HEK293 (cell line): Measurements from ENCODE around the gene REEP2.

Experiments
- BCL11B ChIP-seq: fragments of 450-650 bp; formaldehyde crosslinking; IDR thresholded peaks from 2 replicates; pipeline ENCODE4 v1.5.1; 2016; ENCODE audit warnings: low read depth, missing biosample characterization, missing genetic modification characterization
- BCL6B ChIP-seq: fragments of 450-650 bp; formaldehyde crosslinking; IDR thresholded peaks from 2 replicates; pipeline ENCODE4 v1.5.1; 2017; ENCODE audit warnings: missing biosample characterization, missing genetic modification characterization
- IKZF3 ChIP-seq: fragments of 450-650 bp; IDR thresholded peaks from 2 replicates; pipeline ENCODE4 v1.5.0; 2018; ENCODE audit warnings: missing biosample characterization, mild to moderate bottlenecking, missing genetic modification characterization, moderate library complexity
- KLF16 ChIP-seq: fragments of 450-650 bp; formaldehyde crosslinking; IDR thresholded peaks from 2 replicates; pipeline ENCODE4 v1.5.1; 2017; ENCODE audit warnings: missing biosample characterization, missing genetic modification characterization
- PBX3 ChIP-seq: sonication (generic); formaldehyde crosslinking; IDR thresholded peaks from 2 replicates; pipeline ENCODE4 v1.8.1; 2022; ENCODE audit warnings: mild to moderate bottlenecking, moderate library complexity, missing genetic modification reagents
- PRDM4 ChIP-seq: fragments of 450-650 bp; formaldehyde crosslinking; IDR thresholded peaks from 2 replicates; pipeline ENCODE4 v1.5.1; 2017; ENCODE audit warnings: missing biosample characterization, missing genetic modification characterization
- SALL2 ChIP-seq: fragments of 450-650 bp; formaldehyde crosslinking; IDR thresholded peaks from 2 replicates; pipeline ENCODE4 v1.5.0; 2017; ENCODE audit warnings: missing biosample characterization, mild to moderate bottlenecking, missing genetic modification characterization, borderline replicate concordance
- SCRT2 ChIP-seq: fragments of 450-650 bp; formaldehyde crosslinking; IDR thresholded peaks from 2 replicates; pipeline ENCODE4 v1.5.1; 2016; ENCODE audit warnings: missing biosample characterization, missing genetic modification characterization
- ZBTB44 ChIP-seq: fragments of 450-650 bp; IDR thresholded peaks from 2 replicates; pipeline ENCODE4 v1.5.1; 2018; ENCODE audit warnings: missing biosample characterization, mild to moderate bottlenecking, missing genetic modification characterization
- ZNF112 ChIP-seq: fragments of 450-650 bp; formaldehyde crosslinking; IDR thresholded peaks from 2 replicates; pipeline ENCODE4 v1.5.0; 2017; ENCODE audit warnings: missing biosample characterization, missing genetic modification characterization
- ZNF221 ChIP-seq: fragments of 450-650 bp; formaldehyde crosslinking; IDR thresholded peaks from 2 replicates; pipeline ENCODE4 v1.5.1; 2017; ENCODE audit warnings: missing biosample characterization, missing genetic modification characterization, borderline replicate concordance
- ZNF223 ChIP-seq: fragments of 450-650 bp; formaldehyde crosslinking; IDR thresholded peaks from 2 replicates; pipeline ENCODE4 v1.5.1; 2016; ENCODE audit warnings: missing biosample characterization, missing genetic modification characterization
- ZNF248 ChIP-seq: fragments of 450-650 bp; formaldehyde crosslinking; IDR thresholded peaks from 2 replicates; pipeline ENCODE4 v1.5.1; 2017; ENCODE audit warnings: missing biosample characterization, missing genetic modification characterization
- ZNF280C ChIP-seq: fragments of 450-650 bp; formaldehyde crosslinking; IDR thresholded peaks from 2 replicates; pipeline ENCODE4 v1.5.1; 2016; ENCODE audit warnings: missing biosample characterization, missing genetic modification characterization
- ZNF280D ChIP-seq: fragments of 450-650 bp; formaldehyde crosslinking; IDR thresholded peaks from 2 replicates; pipeline ENCODE4 v1.5.1; 2016; ENCODE audit warnings: missing biosample characterization, missing genetic modification characterization
- ZNF324 ChIP-seq: fragments of 450-650 bp; formaldehyde crosslinking; IDR thresholded peaks from 2 replicates; pipeline ENCODE4 v1.5.1; 2016; ENCODE audit warnings: missing biosample characterization, missing genetic modification characterization
- ZNF341 ChIP-seq: fragments of 450-650 bp; formaldehyde crosslinking; IDR thresholded peaks from 2 replicates; pipeline ENCODE4; 2016; ENCODE audit warnings: low read depth, missing biosample characterization, missing genetic modification characterization
- ZNF426 ChIP-seq: fragments of 450-650 bp; formaldehyde crosslinking; IDR thresholded peaks from 2 replicates; pipeline ENCODE4 v1.5.1; 2017; ENCODE audit warnings: missing biosample characterization, missing genetic modification characterization, mild to moderate bottlenecking, inconsistent platforms, moderate library complexity
- ZNF449 ChIP-seq: fragments of 450-650 bp; formaldehyde crosslinking; IDR thresholded peaks from 2 replicates; pipeline ENCODE4 v1.5.1; 2017; ENCODE audit warnings: missing biosample characterization, mild to moderate bottlenecking, missing genetic modification characterization, moderate library complexity
- ZNF473 ChIP-seq: fragments of 450-650 bp; formaldehyde crosslinking; IDR thresholded peaks from 2 replicates; pipeline ENCODE4 v1.5.1; 2017; ENCODE audit warnings: missing biosample characterization, missing genetic modification characterization
- ZNF521 ChIP-seq: fragments of 450-650 bp; formaldehyde crosslinking; IDR thresholded peaks from 2 replicates; pipeline ENCODE4 v1.5.1; 2017; ENCODE audit warnings: missing biosample characterization, mild to moderate bottlenecking, missing genetic modification characterization
- ZNF677 ChIP-seq: fragments of 450-650 bp; IDR thresholded peaks from 2 replicates; pipeline ENCODE4 v1.5.0; 2018; ENCODE audit warnings: missing biosample characterization, mild to moderate bottlenecking, missing genetic modification characterization, moderate library complexity
- ZSCAN5A ChIP-seq: fragments of 450-650 bp; formaldehyde crosslinking; IDR thresholded peaks from 2 replicates; pipeline ENCODE4 v1.5.1; 2016; ENCODE audit warnings: missing biosample characterization, missing genetic modification characterization

Gene REEP2

GRCh38 chr5:138438724-138439476 lies at the start of gene REEP2 (continued):
- TF ChIP-seq PRDM4 (tag by site-specific recombination), result no peak
- TF ChIP-seq ZBTB44, result peak; percentile 100
- TF ChIP-seq ZNF248 (tag by site-specific recombination), result no peak
- TF ChIP-seq KLF16 (tag by site-specific recombination), result no peak
- TF ChIP-seq ZNF341 (tag by site-specific recombination), result no peak
- TF ChIP-seq ZNF473 (tag by site-specific recombination), result no peak
- no peak for TF ChIP-seq BCL6B (tag by site-specific recombination)
- no peak for TF ChIP-seq ZNF324 (tag by site-specific recombination)
- TF ChIP-seq ZNF280D (tag by site-specific recombination), result no peak
- no peak for TF ChIP-seq ZNF112
- TF ChIP-seq IKZF3, result no peak
- no peak; the same call in 1 of the 2 replicates for TF ChIP-seq BCL11B (tag by site-specific recombination)
- no peak for TF ChIP-seq ZNF221 (tag by site-specific recombination)
- TF ChIP-seq ZNF521 (tag by site-specific recombination), result no peak
- no peak for TF ChIP-seq ZSCAN5A (tag by site-specific recombination)
- no peak for TF ChIP-seq ZNF449 (tag by site-specific recombination)
- TF ChIP-seq PBX3 (CRISPR knock-in tag), result 0 out of 2 replicates have a peak, but pooled peaks have one; percentile 26
- TF ChIP-seq SCRT2 (tag by site-specific recombination), result no peak
- 0 out of 2 replicates have a peak, but pooled peaks have one; percentile 4 for TF ChIP-seq ZNF677 (tag by site-specific recombination)
- TF ChIP-seq ZNF426 (tag by site-specific recombination), result no peak
- TF ChIP-seq ZNF280C, result no peak
- no peak for TF ChIP-seq SALL2 (tag by site-specific recombination)
- peak; percentile 39; the same call in 1 of the 2 replicates for TF ChIP-seq ZNF223 (tag by site-specific recombination)
